ENCODE measurements around the gene ENOX1. TPM values are rescaled to one million over a fixed set of nuclear protein-coding genes. Genes with fewer than 3 reads are reported as not detected.

Gene ENOX1
- total RNA-seq, 1 donor from 2014 or later: 0.60 TPM

GRCh38 chr13:43782686-43783085, 4.1 kb downstream of the ENOX1 start:
- no peak for TF ChIP-seq CTCF (IDR thresholded peaks at IDR 0.05; ENCODE audit: borderline replicate concordance)
- Histone ChIP-seq H3K27ac (replicated peaks) (no peak overlapping the region), H3K27me3 (ENCODE audit: low read depth) (peaks cover 20% of the 10 kb centered on the region), H3K4me1 (peaks cover 58% of the 10 kb centered on the region), H3K4me3 (no peak overlapping the region), H3K9me3 (replicated peaks) (no peaks in the 10 kb centered on the region), H3K36me3 (no peaks in the 10 kb centered on the region)
- intact Hi-C loops (cut with micrococcal nuclease): no loop called here
- no peak for DNase-seq

DNA sequence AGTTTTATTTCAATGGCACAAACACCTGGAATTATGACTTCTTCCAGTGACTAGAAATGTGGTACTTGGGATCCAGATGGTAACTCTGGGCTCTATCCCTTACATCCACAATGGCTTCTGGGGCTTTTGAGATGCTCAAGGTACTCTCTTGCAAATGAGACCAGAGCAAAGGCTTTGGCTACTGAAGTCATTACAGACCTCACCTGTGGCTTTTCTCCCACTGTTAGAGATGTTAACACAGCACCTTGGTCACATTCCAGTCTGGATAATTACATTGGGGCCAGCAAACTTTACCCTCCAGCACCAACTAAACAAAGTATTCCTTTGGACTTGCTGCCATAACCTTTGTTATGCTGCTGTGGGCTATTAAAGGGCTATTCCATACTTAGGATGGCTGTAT, 6.1 kb downstream of the ENOX1 start:
- Histone ChIP-seq H3K27ac (replicated peaks) (no peak overlapping the region), H3K27me3 (ENCODE audit: low read depth) (peaks cover 2% of the 10 kb centered on the region), H3K9me3 (replicated peaks) (no peaks in the 10 kb centered on the region), H3K36me3 (no peaks in the 10 kb centered on the region), H3K4me3 (no peak overlapping the region), H3K4me1 (peaks cover 47% of the 10 kb centered on the region)
- no peak for TF ChIP-seq CTCF (IDR thresholded peaks at IDR 0.05; ENCODE audit: borderline replicate concordance)
- intact Hi-C loops (cut with micrococcal nuclease): no loop called here
- DNase-seq: no peak

DNA sequence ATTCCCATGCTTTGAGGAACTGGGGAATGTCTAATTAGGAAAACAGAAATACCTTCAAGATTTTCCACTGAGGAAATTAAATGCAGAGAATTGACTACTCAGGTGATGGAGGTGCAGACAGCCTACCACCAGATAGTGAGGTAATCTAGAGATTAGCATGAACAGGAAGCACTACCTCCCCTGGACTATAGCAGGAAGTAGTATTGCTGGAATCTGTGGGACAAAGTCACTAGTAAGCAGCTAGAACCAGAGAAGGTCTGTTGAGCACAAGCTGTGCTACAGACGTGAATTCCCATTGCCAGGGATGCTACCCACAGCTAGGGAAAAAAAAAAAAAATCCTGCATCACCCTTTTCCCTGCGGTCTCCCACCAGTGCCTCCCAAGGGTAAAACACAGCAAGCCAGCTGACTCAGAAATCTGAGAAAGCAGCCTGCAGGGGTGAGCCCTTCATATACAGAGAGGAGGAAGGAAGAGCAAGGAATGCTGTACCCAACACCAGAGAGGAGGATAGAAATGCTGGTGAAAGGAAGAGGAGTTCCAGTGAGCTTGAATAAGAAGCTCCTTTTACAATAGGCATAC, 10.2 kb downstream of the ENOX1 start:
- Histone ChIP-seq H3K4me1 (peaks cover 17% of the 10 kb centered on the region), H3K27ac (replicated peaks) (no peak overlapping the region), H3K36me3 (no peaks in the 10 kb centered on the region), H3K9me3 (replicated peaks) (no peaks in the 10 kb centered on the region), H3K27me3 (ENCODE audit: low read depth) (no peaks in the 10 kb centered on the region), H3K4me3 (no peak overlapping the region)
- intact Hi-C loops (cut with micrococcal nuclease): no loop called here
- DNase-seq: no peak
- no peak for TF ChIP-seq CTCF (IDR thresholded peaks at IDR 0.05; ENCODE audit: borderline replicate concordance)

DNA sequence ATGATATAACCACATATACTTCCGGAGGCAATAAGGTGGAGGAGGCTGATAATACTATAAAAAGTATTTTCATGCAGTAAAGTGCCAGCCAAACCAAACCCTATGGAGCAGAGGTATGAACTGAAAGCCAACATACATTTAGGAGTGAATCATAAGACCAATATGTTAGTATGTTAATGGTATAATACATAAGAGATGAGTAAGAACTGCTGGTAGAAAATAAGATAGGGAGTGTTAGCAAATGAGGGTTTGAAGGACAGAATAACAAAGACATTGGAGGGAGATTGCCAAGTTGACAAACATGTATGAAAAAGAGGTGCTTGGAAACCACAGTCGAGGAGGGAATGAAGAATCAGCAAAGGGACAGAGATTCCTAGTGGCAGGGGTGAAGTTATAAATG, 10.8 kb downstream of the ENOX1 start:
- Histone ChIP-seq H3K27me3 (ENCODE audit: low read depth) (no peaks in the 10 kb centered on the region), H3K9me3 (replicated peaks) (no peaks in the 10 kb centered on the region), H3K36me3 (no peaks in the 10 kb centered on the region), H3K4me3 (no peak overlapping the region), H3K27ac (replicated peaks) (no peak overlapping the region), H3K4me1 (peaks cover 17% of the 10 kb centered on the region)
- no peak for TF ChIP-seq CTCF (IDR thresholded peaks at IDR 0.05; ENCODE audit: borderline replicate concordance)
- DNase-seq: no peak
- intact Hi-C loops (cut with micrococcal nuclease): no loop called here

- DNase-seq: no peak
- Histone ChIP-seq H3K27ac (replicated peaks) (no peak overlapping the region), H3K4me1 (peaks cover 22% of the 10 kb centered on the region), H3K36me3 (no peaks in the 10 kb centered on the region), H3K4me3 (no peak overlapping the region), H3K9me3 (replicated peaks) (no peaks in the 10 kb centered on the region), H3K27me3 (ENCODE audit: low read depth) (no peaks in the 10 kb centered on the region)
- no peak for TF ChIP-seq CTCF (IDR thresholded peaks at IDR 0.05; ENCODE audit: borderline replicate concordance)
- intact Hi-C loops (cut with micrococcal nuclease): no loop called here
Measured at GRCh38 chr13:43773602-43774001, 13.2 kb downstream of the ENOX1 start.
